Immature natural killer cell (primary cell): ENCODE measurements around the gene OR2A14. TPM values are rescaled to one million over a fixed set of nuclear protein-coding genes. Genes with fewer than 3 reads are reported as not detected.
"Not testable (repeated sequence)": the region's sequence is repeated elsewhere in the genome, so short reads cannot be mapped to it uniquely, and the experiment has no call there.

ENCODE experiments used
- DNase-seq, 3 donors: peaks; one replicate each; pipeline ENCODE4 v3.0.0; 2022; ENCODE audit warnings: mixed read lengths in 1 of 3
- H3K27ac Mint-ChIP-seq, 6 donors: one replicate each; pipeline ENCODE4 v1.8.0; 2020; ENCODE audit warnings: mixed read lengths in 6 of 6, mild to moderate bottlenecking in 5 of 6, inconsistent platforms in 4 of 6, moderate library complexity in 3 of 6
- H3K27me3 Mint-ChIP-seq, 3 donors: one replicate each; pipeline ENCODE4 v1.8.0; 2020 to 2021; ENCODE audit warnings: low read depth in 3 of 3, mild to moderate bottlenecking in 3 of 3, mixed read lengths in 3 of 3, moderate library complexity in 3 of 3, inconsistent platforms in 1 of 3
- H3K36me3 Mint-ChIP-seq, 3 donors: one replicate each; pipeline ENCODE4 v1.8.0; 2020; ENCODE audit warnings: mixed read lengths in 3 of 3, inconsistent platforms in 2 of 3, mild to moderate bottlenecking in 2 of 3
- H3K4me1 Mint-ChIP-seq, 2 donors: one replicate each; pipeline ENCODE4 v1.8.0; 2020; ENCODE audit warnings: inconsistent platforms in 2 of 2, mild to moderate bottlenecking in 2 of 2, mixed read lengths in 2 of 2, moderate library complexity in 1 of 2
- H3K4me3 Mint-ChIP-seq, 5 donors: one replicate each; pipeline ENCODE4 v1.8.0; 2020; ENCODE audit warnings: mild to moderate bottlenecking in 5 of 5, mixed read lengths in 5 of 5, inconsistent platforms in 3 of 5, moderate library complexity in 3 of 5
- H3K9me3 Mint-ChIP-seq, 6 donors: one replicate each; pipeline ENCODE4 v1.8.0; 2020; ENCODE audit warnings: mild to moderate bottlenecking in 6 of 6, mixed read lengths in 6 of 6, inconsistent platforms in 4 of 6, moderate library complexity in 3 of 6
- polyA plus RNA-seq, 3 donors: library from polyadenylated mRNA; unstranded; fragments of 300-500 nt; fragmentation: Illumina TruSeq; gene quantifications; one replicate each; pipeline ENCODE4 v1.2.3, GENCODE V29; 2021

Gene OR2A14
- polyA plus RNA-seq, 3 donors from 2014 or later, result not detected

DNA sequence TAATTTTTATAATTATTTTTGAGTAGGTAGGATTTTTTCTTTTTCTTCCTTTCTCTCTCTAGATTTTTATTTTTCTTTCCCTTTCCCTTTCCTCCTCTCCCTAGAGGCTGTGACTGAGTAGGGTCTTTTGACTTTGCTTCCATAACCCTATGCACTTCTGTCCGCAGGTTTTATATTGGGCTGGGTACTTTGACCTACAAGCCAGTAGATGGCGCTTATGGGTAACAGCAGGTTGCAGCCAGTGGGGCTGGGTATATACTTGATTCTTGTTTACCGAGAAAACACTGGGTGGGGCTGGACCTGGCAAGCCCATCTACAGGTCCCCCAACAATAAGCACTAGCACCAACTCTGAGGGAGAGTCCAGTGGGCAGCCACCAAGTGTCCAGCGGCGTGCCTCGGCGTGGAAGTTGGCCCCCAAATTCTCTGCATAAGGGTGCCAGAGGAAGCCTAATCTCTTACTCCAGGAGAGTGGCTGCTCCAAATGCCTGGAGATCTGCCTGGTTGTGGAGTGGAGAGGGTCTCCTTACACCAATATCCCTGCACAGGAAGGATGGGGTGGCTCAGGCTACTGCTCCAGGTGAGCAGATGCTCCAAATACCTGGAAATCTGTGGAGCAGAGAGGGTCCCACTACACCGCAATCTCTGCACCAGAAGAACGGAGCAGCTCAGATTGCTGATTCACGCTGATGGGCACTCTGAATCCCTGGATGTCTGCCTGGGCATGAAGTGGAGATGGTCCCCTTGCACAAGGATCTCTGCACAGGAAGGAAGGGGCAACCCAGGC is 55.6 kb downstream of the OR2A14 start:
- H3K27me3 Mint-ChIP-seq, H3K4me1 Mint-ChIP-seq, H3K36me3 Mint-ChIP-seq, H3K27ac Mint-ChIP-seq, H3K4me3 Mint-ChIP-seq, H3K9me3 Mint-ChIP-seq: not testable (repeated sequence)
- DNase-seq, result peak in 2 of 3 donors; percentile 12 to 17

DNA sequence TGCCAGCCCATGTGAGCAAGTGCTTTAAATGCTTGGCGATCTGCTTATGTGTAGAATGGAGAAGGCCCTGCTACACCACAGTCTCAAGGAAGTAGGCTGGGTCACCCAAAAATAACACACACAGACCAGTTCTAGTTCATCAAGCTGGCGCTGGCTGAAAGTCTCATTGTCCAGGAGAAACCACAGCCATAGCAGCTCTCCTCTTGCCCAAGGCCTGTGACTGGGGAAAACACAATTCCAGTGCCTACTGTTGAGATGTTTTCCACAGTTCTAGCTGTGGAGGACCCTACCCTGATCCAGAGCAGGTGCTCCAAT is 56.1 kb downstream of the OR2A14 start:
- H3K36me3 Mint-ChIP-seq, H3K9me3 Mint-ChIP-seq, H3K4me3 Mint-ChIP-seq, DNase-seq, H3K4me1 Mint-ChIP-seq, H3K27ac Mint-ChIP-seq, H3K27me3 Mint-ChIP-seq: not testable (repeated sequence)

Other genes starting within 250 kb of the OR2A14 start
- 10 to 100 TPM; 11.4 to 20.1 (median 14.9) TPM for gene TCAF1, start 221.0 kb upstream of the OR2A14 start, polyA plus RNA-seq
- not detected for gene OR2F2, start 187.9 kb upstream of the OR2A14 start, polyA plus RNA-seq
- not detected for gene OR2F1, start 168.3 kb upstream of the OR2A14 start, polyA plus RNA-seq
- not detected for gene OR6B1, start 122.9 kb upstream of the OR2A14 start, polyA plus RNA-seq
- not detected for gene OR2A5, start 74.2 kb upstream of the OR2A14 start, polyA plus RNA-seq
- gene OR2A25, start 53.4 kb upstream of the OR2A14 start, polyA plus RNA-seq, result not detected
- gene OR2A12, start 36.9 kb upstream of the OR2A14 start, polyA plus RNA-seq, result not detected
- gene OR2A2, start 13.6 kb upstream of the OR2A14 start, polyA plus RNA-seq, result not detected
- gene CTAGE4, start 60.3 kb downstream of the OR2A14 start, polyA plus RNA-seq, result not detected
- not detected for gene ARHGEF35, start 72.7 kb downstream of the OR2A14 start, polyA plus RNA-seq
- gene OR2A42, start 116.4 kb downstream of the OR2A14 start, polyA plus RNA-seq, result not detected
- not detected for gene OR2A7, start 141.6 kb downstream of the OR2A14 start, polyA plus RNA-seq
- not detected for gene CTAGE8, start 146.1 kb downstream of the OR2A14 start, polyA plus RNA-seq
- gene OR2A1, start 189.2 kb downstream of the OR2A14 start, polyA plus RNA-seq, result not detected
- under 1 TPM in 1 of 3 donors, not detected in 2; 0.27 TPM for gene ARHGEF5, start 232.2 kb downstream of the OR2A14 start, polyA plus RNA-seq